HPDE6-E6E7 (cell line): ENCODE data around the gene TOM1L2.
"Not testable (repeated sequence)": the region's sequence is repeated elsewhere in the genome, so short reads cannot be mapped to it uniquely, and the experiment has no call there.

Experiments
- DNase-seq: peaks from one replicate; pipeline ENCODE4 v3.0.0; 2011; ENCODE audit warnings: missing footprints; ENCODE audit errors: extremely low spot score

Gene TOM1L2

DNA sequence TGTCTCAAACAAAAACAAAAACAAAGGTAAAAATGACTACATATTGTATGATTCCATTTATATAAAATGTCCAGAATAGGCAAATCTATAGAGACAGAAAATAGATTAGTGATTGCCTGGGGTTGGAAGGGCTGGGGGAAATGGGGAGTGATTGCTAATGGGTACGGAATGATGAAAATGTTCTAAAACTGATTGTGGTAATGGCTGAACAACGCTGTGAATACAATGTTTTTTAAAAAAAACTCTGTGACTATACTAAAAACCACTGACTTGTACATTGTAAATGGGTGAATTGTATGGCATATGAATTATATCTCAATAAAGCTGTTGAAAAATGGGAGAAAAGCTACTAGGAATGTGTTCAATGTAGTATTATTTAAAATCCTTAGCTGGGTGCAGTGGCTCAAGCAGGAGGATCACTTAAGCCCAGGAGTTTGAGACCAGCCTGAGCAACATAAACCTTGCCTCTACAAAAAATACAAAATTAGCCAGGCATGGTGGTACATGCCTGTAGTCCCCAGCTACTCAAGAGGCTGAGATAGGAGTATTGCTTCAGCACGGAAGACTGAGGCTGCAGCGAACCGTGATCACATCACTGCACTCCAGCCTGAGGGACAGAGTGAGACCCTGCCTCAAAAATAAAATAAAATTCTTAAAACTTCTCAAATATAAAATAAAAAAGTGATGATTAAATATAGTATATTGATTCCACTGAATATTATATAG lies 47.9 kb downstream of the TOM1L2 start:
- DNase-seq: no peak

DNA sequence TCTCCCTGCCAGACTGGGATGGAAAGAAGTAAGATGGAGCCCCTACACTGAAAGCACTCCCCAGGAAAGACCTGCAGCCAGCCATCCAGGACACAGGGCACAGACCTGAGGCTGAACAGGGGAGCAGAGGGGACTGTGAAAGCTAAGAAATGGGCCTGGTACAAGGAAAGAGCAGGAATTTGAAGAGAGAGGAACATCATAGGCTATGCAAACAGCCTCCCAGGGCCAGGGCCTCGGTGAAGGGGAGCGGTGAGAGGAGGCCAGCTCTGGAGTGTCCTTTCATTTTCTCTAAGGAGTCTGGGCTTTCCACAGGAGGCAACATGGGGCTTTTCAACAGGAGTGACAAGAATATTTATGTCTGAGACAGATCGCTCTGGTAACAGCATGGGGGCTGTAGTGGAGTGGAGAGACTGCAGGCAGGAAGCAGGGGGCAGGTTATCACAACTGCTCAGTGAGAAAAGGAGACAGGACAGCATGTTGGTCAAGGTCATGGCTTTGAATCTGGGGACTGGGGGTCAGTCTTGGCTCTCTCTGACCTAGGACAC lies 50.1 kb downstream of the TOM1L2 start:
- no peak for DNase-seq

DNA sequence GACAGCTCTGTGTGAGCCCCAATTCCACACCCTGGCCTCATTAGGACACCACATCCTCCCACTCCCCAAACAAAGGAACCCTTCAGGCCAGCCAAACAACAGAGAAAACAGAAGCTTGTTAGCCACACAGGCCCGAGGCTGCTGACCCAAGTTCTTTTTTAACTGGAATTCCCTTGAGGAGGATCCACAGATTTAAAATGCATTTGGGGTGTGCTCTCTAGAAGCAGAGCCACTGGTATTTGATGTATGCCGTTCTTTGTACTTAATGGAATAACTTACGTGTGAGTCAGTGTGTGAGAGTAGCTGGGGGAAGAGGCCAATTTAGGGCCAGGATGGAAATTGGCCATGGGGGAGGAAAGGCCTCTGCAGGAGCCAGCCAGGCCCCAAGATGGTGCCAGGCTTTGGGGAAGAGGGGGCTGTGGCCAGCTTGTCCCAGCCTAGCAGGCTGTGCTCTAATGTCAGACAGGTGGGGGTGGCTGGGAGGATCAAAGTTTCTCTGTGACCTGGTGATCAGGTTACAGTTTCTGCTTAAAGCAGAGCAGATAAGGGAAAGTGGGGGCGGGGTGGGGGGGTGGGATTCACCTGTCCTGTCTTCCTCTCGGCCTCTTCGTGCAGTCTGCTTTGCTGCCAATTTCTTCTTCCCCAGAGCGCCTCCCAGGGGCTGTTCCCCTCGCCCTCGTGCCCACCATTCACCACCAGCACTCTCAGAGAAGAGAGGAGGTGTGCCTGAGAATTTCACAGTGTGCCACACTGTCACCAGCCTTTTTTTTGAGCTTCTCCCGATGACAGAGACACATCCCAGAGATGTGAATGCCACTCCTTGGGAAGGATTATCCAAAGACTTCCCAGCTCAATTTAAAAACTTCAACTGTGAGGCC lies 50.8 kb downstream of the TOM1L2 start:
- DNase-seq: no peak

DNA sequence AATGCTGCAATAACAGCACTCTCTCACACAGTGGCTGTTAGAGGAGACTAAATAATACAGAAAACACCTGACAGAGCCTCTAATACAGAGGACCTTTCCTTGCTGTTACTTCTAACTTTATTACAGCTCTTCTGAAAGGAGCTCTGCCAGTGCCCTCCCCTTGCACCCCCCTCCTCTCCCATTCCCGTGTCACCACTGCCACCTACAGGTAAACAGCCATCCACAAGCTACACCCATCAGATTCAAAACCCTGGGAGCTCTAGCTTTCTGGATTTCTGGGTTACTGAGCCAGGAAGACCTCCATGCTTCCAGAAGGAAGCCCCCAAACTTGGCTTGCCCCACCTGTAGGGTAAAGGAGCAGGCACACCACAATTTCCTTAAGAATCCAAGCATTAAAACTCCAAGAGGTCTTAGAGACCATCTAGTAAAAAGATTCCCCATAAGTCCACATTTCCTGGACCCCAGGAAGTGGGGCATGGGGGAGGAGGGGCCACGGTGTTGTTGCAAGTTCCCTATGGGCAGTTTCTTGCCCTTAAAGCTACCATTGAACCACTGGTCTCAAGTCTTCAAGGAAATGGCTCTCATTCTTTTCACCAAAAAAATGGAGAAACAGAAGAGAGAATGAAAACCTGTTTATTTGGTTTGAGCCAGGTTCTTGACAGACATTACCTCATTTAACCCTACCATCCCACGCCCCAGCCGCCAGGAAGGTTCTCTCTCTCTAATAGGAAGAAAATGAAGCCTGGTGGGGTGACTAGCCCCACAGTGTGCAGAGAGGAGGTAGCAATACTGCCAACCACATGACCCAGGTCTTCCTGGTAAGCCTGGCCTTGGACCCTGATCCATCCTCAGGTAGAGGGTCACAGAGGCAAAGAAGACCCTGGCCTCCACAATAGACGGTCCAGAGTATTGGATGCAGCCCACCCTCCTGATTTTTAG lies 52.8 kb downstream of the TOM1L2 start:
- no peak for DNase-seq

DNA sequence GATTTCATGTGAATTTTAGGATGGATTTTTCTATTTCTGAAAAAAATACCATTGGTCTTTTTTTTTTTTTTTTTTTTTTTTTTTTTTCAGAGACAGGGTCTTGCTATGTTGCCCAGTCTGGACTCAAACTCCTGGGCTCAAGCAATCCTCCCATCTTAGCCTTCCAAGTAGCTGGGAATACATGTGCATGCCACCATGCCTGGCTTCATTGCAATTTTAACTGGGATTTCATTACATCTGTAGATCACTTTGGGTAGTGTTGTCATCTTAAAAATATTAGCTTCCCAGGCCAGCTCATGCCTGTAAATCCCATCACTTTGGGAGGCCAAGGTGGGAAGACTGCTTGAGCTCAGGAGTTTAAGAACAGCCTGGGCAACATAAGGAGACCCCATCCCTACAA lies 54.8 kb downstream of the TOM1L2 start:
- DNase-seq: no peak

DNA sequence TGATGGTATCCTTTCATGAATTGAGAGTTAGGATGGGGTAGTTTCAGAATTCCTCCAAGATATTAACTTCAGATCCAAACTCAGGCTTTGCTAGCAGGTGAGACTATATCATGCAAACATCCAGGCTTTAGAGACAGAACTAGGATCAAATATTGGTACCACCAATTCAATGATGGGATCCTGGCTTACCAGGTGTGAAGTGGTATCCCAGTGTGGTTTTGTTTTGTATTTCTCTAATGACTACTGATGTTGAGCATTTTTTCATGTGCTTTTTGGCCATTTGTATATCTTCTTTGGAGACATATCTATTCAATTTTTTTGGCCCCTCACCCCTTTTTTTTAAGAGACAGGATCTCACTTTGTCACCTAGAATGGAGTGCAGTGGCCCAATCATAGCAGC lies 57.0 kb downstream of the TOM1L2 start:
- no peak for DNase-seq

DNA sequence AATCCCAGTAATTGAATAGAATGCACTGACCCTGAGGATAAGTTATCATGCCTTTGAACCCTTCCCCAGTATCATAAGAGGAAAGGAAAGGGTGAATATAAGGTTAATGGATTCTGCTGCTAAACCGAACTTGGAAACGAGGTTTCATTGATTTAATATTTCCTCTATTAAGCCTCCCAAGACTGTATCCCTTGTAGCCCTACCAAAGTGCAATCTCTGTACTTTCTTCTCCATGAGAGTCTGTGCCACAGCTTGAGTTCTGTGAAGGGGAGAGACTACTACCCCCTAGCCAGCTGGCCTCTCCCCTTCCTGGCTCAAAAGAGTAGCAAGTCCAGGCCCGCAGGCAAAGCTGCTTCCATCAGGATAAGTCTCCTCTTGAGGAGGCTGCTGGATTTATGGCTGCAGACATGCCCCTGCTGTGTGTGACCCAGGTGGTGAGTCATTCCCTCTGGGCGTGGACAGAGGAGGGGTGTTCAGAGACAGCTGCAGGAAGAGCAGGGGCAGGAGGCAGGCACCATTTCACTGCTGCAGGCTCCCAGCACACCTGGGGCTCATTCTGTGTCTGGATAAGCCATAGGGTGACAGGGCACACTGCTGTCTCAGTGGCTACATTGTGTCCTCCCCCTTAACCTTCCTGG lies 58.4 kb downstream of the TOM1L2 start:
- peak; percentile 99 for DNase-seq

DNA sequence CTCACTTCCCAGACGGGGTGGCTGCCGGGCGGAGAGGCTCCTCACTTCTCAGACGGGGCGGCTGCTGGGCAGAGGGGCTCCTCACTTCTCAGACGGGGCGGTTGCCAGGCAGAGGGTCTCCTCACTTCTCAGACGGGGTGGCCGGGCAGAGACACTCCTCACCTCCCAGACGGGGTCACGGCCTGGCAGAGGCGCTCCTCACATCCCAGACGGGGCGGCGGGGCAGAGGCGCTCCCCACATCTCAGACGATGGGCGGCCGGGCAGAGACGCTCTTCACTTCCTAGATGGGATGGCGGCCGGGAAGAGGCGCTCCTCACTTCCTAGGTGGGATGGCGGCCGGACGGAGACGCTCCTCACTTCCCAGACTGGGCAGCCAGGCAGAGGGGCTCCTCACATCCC lies 59.9 kb downstream of the TOM1L2 start:
- DNase-seq: not testable (repeated sequence)

DNA sequence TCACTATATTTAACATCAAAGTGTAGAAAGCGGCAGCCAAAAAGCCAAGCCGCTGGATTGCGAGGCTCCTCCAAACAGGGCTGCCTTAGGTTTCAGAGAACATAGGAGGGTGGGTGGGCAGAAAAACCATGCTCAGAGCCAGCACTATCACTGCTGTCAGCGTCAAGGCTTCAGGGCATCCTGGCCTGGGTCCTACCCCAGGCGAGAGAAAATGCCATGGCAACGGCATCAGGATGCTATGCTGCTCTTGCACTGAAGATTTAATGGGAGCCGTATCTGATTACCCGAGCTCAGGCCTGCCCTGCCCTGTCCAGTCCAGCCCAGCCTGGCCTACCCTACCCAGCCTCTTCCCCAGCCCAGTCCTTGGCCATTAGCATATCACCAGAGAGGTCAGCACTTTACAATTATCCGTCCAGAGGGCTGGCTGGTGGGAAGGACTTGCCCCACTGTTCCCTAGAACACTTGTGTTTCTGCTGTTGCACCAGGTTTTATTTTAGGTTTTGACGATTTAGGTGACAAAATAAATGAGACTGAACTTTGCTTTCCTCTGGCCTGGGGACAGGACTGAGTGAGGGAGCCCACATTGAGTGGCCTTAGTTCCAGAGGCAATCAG lies 61.1 kb downstream of the TOM1L2 start:
- DNase-seq: no peak

DNA sequence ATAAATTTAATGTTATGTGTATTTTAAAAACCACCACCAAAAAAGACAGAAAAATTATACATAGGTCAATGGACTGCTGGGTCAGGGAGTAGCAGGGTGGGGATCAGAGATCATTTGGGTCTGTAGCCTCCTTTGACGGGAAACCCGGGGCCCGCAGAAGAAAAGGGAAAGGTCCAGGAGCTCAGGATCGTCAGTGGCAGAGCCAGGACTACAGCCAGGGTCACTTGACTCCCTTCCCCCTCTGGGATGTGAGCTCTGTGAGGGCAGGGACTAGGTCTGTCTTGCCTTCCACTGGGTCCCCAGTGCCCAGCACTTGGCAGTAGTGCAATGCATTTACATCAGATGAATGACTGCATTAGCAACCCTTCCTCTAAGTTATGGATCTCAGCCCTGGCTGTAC lies 62.1 kb downstream of the TOM1L2 start:
- DNase-seq: no peak

DNA sequence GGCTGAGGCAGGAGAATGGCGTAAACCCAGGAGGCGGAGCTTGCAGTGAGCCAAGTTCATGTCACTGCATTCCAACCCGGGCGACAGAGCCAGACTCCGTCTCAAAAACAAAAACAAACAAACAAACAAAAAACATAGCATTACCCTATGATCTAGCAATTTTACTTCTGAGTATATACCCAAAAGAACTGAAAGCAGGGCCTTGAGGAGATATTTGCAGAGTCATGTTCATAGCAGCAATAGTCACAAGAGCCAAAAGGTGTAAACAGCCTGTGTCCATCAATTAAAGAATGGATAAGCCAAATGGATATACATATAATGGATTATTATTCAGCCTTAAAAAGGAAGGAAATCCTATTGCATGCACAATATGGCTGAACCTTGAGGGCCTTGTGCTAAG lies 63.1 kb downstream of the TOM1L2 start:
- no peak for DNase-seq

DNA sequence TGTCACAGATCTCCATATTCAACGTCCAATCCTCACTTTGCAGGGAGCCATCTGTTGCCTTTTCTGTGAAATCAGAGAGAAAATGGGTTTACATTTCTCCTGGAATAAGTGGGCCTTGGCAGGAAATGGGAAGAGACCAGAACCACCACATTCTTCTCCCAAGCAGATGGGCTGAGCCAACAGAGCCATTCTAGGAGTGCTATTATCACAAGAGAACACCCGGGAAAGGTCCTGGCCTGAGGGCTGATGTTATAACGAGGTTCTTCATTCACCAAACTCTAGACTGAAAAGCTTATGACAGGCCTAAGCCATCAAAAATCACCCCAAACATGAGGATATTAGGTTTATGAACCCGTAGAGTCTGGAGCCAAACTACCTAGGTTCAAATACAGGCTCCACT lies 64.7 kb downstream of the TOM1L2 start:
- no peak for DNase-seq

DNA sequence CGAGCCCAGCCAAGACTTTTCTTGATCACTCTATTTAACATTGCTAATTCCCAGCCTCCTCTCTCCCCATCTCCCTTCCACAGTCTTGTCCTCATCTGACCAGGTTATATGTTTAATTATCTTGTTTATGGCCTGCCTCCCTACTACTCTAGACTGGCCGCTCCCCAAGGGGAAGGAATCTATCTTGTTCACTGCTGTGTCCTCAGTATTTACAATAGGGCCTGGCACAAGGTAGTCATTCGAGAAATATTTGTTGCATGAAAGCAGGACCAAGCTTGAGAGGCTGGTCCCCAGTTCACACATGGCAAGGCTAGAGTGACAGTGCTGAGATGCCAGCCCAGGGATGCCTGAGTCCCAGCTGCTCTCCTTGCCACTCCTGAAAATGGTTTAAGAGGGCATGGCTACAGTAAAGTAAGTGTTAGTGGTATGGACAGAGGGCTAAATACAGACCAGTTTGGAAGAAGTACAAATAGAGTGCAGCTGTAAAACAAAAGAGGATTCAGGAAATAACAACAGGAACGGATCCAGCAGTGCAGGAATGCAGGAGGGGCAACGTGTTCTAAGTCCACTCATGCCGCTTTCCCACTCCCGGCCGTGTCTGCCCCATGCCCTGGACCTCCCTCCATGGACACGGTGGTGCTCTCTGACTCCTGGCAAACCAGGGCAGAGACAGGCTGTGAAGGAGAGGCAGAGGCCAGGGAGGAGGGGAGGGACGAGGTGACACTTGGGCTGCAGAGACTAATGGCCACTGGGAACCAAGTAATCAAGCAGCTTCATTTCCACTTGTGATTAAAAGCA lies 65.6 kb downstream of the TOM1L2 start:
- DNase-seq: no peak

DNA sequence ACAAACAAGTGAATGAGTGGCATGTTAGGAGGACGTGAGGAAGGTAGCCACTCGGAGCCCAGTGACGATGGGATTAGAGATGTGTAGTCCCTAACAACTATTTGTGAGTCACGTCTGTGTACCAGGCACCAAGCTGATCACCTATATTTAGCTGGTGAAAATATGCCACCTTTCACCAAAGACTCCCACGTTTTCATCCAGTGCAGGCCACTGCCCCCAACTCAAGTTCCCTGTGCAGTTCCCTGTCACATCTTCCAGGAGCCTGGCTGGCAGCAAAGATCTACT lies 67.2 kb downstream of the TOM1L2 start:
- no peak for DNase-seq

DNA sequence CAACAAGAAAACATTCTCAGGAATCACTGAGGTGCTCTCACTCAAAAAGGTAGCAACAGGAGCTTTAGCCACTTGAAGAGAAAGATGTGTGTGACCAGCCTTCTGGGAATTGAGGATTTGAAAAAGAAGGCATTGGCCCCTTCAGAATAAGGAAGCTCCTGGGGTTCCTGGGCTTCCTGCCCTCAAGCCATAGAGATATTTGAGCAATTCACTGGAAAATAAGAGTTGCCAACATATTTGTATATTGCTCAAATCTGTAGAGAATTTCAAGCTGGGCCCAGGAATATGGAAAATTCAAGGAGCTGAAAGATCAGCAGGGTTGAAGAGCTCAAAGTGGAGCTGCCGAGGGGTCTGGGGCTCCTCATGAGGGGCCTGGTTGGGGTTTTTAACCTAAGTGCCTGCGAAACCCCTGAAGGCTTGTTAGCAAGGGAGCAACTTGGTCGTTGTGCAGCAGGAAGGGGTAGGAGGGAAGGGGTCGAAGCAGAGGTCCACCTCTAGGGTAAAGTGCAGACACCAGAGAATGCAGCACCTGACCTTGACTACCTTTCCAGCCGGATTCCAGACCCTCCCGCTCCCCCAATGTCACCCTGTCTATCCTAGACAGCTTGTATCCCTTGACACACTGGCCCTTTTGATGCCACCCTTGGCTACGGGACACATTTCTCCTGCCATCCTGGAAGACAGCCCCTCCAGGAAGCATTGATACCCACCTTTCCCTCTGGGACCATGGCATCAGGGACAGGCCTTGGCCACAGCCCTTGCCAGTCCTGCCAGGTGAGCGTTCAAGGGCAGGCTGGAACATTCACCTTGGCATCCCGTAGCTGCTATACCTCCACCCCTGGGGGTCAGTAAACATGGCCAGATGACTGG lies 67.8 kb downstream of the TOM1L2 start:
- DNase-seq: no peak

DNA sequence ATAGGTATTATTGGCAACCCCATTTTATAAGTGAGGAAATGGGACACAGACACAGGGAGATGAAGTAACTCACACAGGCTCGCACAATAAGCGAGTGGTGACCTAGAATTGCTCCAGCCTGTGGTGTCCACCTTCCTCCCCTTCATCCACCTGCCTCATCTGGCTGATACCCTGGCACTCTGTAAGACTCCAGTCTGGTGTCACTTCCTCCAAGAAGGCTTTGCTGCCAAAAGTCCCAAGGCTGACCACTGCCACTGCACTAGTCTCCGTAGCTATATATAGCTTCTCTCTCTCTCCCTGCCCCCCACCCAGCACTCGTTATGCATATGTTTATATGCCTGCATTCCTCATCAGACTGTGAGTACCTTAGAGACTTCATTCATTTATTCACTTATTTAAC lies 69.3 kb downstream of the TOM1L2 start:
- no peak for DNase-seq

DNA sequence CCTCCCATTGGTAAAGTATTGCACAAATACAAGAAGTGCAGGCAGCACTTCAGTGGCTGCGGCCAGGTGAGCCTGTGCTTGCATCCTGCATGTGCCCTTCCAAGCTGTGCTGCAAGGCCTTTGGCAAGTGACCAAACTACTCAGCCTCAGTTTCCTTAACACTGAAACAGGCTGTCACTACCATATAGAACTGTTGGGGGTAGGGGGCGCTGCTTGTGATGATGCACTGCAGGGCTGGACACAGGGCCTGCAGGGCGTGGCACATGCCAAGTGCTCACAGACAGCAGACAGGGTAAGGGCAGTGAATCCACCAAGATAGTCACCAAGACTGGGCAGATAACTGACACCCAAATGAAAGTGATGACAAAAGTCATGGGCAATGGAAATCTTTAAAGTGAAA lies 69.8 kb downstream of the TOM1L2 start:
- DNase-seq: no peak

DNA sequence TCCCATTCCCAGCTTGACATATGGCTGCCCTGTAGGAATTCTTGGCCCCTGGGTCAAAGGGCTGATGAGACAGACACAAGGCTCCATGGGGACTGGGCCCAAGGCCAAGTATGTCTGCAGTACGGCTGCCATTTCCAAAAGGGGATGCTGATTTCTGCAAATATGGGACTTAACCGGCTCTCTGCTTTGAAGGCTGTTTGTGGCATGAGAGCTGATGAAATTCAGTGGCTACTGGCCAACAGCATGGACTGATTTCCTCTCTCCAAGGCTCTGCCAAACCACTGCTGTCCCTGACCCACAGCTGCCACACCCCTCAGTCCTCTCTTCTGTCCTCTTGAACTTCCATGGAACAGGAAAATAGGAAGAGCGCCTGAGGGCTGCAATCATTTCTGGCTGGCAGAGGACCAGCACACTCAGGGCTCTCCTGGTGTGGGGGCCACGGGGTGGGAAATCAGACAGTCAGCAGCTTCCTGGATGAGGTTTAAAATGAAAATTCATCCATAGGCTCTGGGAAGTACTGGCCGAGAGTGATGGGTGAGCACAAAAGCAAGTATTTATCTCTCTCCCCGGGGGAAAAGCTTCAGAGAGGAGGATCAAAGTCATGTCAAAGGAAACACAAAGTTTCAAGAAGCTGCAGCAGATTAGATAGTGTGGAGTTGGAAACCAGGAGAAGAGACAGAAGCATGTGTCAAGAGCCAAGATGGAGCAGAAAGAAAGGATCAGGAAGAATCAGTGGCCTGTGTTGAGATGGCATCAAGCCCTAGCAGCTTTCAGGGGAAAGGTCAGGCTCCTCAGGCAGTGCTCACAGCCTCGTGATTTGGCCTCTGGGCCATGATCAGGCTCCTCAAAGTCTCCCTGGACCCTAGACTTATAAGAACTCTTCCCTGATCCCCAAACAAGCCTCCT lies 71.3 kb downstream of the TOM1L2 start:
- peak; percentile 60 for DNase-seq
